Left forelimb (tissue), 1 donor: Measurements from ENCODE around the gene CTIF.
A peak's percentile ranks its signal among the peaks of the same experiment; 100 is the strongest.
"Not testable (repeated sequence)": the region's sequence is repeated elsewhere in the genome, so short reads cannot be mapped to it uniquely, and the experiment has no call there.

Source experiments
- DNase-seq: peaks from one replicate; pipeline ENCODE4 v3.0.0-alpha.2; 2018; ENCODE audit warnings: low spot score

CTIF gene

DNA sequence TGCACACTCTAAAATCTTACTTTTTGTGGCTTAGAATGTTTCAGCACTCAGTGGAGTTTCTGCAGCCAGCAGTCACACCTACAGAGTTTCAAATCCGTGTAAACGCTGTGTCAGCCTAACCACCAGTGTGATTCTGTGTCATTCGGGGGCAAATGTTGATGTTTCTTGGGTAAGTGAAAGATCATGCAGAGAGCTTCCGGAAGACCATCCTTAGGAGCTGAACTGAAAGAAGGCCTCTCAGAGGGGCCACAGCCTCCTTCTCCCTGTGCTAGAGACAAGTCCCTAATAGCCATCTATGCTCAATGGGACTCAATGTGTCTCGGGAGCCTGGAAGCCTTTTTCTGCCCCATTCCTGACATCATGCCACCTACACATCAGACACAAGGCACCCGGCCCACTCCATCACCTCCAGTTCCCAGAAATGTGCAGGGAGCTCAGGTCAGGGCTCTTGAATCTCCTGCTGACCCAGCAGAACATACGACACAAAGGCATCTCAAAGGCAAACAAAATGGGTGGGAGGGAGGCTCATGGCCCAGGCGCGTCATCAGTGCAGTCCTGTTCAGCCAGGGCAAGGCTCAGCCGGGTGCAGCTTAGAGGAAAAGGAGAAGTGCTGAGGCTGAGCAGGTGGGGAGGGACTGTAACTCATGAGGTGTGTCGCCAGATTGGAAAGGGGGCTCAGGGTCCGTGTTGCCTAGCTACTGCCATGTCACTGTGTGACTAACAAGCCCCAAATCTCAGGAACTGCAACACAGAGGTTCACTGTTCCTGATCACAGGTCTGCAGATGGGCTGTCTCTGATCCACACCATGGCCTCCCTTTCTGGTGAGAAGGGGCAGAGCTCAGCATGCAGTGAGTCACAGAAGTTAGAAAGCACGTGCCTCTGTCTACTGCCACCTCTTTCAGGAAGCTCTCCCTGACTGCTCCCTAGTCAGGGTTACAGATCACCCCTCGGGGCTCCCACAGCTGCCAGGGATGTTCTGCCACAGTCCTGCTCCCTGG is 329.9 kb downstream of the CTIF start:
- no peak for DNase-seq

DNA sequence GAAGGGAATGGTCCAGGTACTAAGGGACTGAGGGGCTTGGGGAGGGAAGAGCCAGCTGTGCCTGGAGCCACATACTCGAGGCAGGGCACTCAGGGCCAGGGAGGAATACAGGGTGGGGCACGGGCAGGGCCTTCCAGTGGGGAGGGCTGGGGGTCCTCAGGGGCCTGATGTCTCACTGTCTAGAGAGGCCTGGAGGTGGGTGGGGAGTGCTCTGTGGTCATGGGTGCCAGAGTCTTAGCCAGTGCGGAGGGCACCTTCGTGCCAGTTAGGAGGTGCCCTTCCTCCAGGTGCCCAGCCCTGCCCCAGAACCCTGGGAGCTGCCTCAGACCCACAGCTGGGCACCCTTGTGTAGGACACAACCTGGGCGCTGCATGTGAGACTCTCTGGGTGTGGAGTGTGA is 330.8 kb downstream of the CTIF start:
- DNase-seq, result no peak

DNA sequence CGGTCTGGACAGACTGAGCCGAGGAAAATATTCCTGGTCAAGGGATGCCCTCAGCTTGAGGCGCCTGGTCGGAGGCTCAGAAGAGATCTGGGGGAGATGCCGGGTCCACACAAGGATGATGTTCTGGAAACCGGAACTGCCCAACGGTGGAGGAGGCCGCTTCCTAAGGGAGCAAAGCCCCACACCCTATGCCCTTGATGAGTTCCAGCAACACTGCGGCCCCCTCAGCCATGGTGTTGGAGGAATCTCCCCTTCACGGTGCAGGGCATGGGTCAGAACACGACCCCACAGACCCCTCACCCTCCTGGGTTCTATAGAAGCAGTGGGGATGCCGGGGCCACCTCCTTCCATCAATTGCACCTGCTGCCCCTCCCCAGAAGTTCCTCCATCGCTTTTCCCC is 332.1 kb downstream of the CTIF start:
- DNase-seq, result not testable (repeated sequence)

DNA sequence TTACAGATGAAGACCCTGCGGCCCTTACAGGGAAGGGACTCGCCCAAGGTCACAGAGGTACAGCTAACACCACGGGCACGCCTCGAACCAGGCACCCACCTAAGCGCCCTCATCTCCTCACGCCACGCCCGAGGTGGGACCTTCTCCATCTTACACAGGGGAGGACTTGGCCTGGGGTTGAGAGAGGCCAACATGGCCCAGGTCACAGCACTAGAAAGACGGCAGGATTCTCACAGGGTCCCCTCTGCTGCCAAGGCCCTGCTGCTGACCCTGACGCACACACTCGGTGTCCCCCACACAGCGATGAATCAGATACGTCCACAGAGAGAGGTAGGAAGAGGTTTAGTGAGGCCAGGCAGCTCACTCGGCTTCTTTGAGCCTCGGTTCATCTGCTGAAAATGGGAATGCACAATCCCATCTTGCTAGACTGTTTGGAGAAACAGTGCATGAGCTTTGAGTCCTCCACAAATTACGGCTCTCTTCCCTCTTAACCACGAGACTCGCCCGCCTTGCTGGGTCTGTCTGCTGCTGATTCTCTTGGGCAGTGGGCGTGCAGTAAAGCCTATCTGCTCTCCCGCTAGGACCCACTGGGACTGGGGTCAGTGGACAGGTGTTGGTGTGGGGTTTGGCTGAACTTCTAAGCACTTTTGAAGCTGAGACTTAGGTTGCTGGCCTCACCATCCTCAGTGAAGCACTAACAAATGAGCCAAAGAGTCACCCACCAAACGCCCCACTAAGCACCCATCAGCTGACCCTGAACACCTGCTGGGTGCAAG is 332.7 kb downstream of the CTIF start:
- DNase-seq, result no peak

DNA sequence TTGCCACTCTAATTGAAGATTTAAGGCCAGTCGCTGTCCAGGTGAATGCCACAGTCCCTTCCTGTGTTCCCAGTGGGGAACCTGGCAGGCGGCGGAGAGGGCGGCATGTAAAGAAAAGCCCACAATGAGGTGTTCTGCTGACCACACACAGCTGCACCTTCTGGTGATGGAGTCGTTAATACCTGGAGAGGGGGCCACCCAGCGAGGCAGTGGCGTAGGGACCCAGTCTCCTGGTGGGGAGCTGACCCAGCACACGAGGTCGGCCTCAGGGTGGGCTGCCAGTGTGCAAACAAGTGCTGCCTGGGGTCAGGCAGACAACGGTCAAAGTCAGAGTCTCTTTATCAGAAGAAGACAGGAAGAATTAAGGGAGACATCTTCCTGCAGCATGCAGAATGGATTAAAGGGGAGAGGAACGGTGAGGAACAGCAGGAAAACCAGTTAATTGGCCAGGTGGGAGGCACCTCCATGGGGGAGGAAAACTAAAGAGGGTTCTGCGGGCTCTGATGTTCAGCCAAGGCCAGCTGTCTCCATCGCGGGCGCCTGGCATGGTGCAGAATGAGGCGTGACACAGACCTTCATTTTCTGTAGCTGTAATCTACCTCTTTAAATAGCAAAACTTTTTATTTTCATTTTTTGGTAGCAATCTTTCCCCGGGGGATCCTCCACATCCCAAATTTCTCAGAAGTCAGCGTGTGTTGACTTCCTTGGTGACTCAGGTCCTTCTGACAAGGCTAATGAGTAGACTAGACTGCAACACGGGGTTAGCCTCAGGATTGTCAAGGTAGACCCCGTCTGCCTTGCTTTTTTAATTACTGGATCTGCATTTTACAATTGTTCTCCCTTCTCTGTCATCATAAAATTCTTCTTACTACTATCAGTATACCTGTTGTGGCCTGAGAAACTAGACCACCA is 333.7 kb downstream of the CTIF start:
- no peak for DNase-seq

DNA sequence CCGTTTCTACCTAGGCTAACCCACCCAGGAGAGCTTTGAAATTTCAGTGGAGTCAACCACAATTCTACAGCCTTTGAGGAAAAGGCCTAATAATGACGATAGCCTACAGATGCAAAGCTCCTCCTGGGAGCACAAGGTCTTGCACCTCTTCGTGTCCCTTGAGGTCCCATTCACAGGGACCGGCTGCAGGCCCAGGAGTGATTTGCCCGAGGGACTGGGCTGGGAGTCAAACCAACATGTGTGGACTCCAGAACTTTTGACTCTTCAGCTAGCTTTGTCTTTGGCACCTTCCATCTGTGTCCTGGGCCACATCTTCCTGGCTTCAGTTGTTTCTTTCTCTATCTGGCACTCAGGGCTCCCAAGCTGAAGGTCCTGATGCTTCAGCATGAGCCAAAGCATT is 335.4 kb downstream of the CTIF start:
- no peak for DNase-seq

DNA sequence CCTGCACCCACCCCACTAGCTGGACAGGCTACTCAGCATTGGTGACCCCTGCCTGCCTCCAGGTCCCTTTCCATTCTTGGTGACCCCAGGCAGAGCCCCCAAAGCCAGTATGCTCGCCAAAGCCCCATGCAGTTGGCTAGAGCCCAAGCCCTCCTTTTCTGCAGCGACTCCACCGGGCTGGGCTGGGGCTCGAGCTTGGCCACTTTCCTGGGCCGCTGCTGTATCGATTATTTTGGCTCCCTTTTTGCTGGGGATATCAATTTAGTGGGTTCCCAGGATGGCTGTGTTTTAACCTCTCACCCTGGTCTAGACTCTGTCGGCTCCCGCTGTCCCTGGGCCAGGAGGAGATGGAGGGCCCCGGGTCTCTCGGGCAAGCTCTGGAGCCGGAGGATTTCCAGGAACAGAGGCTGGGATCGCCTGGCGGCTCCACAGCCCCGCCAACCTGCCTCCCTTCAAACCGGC is 335.9 kb downstream of the CTIF start:
- no peak for DNase-seq

DNA sequence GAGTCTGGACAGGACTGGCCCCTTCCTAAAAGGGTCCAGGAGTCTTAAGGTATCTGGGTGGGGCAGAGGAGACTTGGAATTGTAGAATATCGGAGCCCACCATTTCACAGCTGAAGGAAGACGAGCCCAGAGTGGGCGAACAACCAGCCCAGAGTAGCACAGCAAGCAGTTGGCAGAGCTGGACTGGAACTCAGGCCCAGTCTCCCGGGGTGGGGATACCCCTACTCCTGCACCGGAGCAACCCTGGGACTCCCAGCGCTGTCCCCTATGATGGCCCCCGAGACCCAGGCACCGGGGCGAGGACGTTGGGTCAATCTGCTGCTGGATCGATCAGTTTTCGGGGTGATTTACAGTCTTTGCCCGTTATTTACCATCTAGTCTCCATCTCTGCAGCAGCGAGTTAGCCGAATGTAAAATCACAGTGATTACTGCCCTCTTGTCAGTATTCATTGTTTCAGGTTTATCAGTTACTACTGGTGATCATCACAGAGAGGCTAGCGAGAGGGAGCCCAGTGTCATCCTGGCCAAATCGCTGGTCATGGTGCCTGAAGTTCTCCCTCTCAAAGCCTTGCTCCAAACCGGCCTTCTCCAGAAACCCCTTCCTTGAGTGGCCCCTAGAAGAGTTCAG is 336.6 kb downstream of the CTIF start:
- DNase-seq, result no peak

DNA sequence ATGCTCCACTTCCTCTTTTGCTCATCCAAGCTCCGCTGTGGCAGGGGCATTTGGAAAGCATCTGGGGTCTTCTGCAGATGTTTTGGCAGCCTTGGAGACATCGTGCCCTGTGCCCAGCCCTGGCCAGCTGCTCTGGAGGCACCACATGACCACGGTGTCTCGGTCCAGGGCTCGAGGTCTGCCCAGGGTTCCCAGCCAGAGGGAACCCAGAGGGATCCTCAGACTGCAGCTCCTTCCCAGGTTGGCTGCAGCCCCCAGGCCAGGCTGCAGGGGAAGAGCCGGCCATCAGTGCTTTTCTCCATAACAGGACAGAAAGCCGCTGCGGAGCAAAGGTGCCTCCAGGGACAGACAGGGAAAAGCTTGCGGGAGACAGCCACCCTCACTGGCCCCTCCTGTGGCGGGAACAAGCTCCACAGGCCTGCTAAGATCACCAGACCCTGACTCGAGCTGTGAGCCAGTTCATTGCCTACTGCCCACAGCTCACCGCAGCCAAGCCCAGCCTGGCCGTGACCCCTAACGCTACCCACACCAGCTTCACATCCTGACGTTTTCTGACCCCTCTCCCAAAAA is 337.2 kb downstream of the CTIF start:
- DNase-seq, result peak; percentile 61

DNA sequence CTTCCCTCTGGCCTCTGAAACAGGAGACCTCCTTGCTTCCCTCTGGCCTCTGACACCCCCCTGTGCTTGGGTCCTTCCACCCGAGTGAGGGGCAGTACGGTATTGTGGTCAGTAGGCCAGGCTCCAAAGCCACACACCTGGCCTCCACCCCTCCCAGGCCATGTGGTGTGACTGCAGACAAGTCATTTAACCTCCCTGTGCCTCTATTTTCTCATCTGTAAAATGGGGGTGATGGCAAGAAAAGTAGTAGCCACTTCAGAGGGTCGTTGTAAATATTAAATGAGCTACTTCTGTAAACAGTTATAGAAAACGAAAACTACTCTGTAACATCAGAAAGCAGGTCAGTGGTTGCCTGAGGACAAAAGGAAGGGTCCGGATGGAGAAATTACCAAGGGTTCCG is 337.8 kb downstream of the CTIF start:
- no peak for DNase-seq

DNA sequence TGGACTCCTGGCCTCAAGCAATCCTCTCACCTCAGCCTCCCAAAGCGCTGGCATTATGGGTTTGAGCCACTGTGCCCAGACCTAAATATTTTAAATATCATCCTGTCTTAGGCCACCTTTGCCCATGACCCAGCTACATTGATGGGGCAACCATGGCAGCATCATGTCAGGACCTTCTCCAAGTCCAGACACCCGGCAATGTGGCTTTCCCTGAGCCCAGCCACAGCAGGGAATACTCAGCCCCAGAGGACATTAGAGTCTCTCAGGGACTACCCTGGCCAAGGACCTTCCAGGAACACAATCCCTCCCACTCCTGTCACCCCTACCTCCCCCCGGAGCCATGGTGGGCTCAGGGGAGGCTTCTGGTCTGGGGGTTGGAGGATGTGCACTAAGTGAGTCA is 339.1 kb downstream of the CTIF start:
- DNase-seq, result no peak

DNA sequence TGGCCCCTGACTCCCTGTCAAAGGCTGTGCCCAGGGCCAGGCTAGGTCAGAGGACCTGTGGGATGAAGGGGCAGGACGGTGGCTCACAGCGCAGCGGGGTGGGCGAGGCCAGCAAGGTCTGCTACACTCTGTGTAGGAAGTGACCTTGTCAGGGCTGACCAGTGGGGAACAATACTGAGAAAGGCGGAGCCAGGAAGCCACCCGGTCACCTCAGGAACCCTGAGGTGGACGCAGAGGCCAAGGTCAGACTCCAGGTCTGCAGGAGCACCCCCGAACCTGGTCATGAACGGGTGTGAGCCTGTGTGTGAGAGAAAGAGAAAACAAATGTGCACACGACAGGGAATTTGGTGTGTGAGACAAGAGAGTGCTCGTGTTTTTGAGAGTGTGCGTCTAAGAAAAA is 339.6 kb downstream of the CTIF start:
- DNase-seq, result no peak

DNA sequence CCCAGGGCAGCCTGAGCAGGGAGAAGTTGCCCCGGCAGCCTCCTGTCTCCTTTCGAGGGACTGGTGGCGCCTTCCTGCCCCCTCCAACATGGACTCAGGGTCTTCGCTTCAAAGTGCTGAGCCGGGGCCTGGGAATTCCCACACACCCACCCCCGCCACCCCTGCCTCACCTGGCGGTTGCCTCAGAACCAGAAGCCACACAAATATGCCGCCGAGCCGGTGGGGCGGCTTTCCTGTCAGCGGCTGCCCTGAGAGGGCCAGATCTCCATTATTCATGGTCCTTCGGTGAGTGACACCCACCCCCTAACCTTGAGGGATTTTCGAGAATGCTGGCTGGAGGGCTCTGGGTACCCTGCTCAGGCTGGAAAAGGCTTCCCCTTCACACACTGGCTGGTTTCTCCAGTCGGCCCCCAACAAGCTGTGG is 340.2 kb downstream of the CTIF start:
- DNase-seq, result no peak

DNA sequence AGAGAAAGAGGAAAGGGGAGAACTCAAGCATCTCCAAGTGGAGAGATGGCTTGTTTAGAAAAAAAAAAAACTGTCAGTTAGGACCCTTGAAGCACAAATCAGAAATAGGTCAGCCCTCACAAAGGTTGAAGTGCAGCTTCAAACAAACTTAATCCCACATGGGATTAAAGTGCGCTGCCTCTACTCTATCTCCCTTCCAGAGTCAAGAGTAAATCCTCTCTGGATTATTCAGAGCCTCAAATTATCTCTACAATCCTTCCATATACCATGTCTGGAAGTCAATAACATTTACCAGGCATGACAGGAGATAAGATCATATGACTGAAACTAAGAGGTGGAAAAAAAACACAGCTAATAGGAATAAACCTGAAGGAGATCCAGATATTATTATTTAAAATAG is 342.1 kb downstream of the CTIF start:
- no peak for DNase-seq

DNA sequence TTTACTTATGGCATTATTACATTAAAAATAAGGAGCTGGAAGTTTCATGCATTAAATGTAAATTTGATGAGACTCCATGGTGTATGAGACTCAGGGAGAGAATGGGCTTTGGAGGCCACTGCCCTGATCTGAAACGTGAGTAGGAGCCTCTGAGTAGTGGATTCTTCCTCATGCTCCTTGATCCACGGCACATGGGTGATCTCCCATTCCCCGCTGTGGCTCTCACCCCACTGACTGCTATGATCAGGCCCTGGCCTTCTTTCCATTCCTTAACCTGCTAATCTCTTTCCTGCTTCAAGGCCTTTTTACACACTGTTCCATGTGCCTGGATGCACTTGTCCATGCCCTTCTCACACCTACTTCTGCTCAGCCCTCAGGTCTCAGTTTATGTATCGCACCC is 343.5 kb downstream of the CTIF start:
- no peak for DNase-seq

DNA sequence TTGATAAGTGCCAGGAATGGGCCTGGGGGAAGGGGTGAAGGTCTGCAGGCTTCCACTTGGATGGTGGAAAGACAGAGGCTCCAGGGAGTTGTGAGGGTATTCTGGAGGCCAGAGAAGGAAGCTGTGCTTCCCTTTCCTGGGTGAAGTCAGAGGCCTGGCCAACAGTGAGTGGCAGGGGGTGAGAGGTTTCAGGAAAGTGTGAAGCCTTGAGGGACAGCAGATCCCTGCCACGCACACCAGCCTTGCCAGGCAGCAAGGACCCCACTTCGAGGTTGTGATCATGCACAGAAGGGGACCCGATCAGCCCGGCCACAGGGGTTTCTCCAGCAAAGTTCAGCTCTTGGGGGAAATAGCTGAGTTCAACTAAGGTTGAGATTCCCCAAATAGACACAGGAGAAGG is 345.5 kb downstream of the CTIF start:
- peak; percentile 48 for DNase-seq

DNA sequence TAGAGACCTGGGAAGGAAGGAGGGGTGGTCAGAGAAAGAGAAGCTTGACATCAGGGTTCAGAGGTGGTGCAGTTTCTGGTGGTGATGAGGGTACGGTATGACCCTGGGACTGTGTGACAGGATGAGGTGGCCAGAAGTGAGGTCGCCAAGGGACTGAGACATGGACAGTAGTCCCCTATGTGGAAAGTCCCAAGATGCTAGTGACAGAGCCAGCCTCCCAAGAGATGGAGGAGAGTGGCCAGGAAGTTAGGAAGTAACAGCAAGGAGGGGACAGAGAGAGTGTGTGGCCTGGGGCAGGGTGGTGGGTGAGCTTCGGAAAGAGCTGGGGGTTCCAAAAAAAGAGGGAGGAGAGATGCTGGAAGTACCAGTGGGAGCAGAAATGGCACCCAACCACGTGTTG is 345.9 kb downstream of the CTIF start:
- DNase-seq, result peak; percentile 57

DNA sequence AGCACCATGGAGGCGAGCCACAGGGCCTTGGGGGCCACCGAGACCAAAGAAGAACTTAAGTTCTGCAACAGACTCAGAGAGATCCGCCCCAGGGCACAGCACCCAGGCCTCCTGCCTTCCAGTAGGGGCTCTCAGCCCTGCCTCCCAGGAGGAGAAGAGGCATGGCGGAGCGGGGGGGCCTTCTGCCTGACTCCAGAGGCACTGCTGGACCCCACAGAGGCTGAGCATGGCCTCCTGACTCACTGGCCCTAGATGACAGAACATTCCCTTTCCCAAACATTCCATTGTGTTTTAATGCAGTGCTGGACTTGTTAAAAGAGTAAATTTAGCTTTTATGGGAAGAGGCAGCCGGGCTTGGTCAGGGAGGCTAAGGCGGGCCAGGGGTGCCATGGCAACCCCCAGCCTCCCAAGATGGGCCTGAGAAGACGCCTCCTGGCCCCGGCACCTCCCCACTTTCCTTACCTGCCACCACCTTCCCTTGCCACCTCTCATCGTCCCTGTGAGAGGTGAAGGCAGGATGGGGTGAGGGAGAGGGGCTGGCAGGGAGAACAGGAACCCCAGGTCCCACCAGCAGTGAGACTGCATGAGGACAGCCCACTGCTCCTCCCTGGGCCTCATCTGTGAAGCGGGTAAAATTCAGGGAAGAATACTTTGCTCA is 346.6 kb downstream of the CTIF start:
- peak; percentile 55 for DNase-seq

DNA sequence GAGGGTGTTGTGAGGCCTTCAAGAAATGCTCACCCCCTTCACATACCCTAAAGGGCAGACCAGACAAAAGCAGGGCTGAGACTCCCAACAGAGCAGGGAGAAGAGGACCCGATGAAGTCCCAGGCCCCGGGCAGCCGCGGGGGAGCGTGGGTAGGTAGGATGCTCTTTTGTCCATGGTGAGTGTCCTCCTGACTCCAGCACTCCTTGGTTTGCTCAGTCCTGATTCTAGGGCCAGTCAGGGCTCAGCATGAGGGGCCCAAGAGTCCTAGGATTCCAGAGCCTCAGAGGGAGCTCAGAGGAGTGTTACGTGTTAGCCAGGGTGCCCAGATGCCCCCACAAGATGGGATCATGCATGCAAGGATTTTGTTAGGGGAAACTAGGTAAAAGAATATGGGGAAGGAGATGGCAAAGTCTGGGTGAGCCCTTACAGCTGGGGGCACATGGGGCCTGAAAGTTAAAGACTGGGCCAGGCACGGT is 347.1 kb downstream of the CTIF start:
- no peak for DNase-seq

DNA sequence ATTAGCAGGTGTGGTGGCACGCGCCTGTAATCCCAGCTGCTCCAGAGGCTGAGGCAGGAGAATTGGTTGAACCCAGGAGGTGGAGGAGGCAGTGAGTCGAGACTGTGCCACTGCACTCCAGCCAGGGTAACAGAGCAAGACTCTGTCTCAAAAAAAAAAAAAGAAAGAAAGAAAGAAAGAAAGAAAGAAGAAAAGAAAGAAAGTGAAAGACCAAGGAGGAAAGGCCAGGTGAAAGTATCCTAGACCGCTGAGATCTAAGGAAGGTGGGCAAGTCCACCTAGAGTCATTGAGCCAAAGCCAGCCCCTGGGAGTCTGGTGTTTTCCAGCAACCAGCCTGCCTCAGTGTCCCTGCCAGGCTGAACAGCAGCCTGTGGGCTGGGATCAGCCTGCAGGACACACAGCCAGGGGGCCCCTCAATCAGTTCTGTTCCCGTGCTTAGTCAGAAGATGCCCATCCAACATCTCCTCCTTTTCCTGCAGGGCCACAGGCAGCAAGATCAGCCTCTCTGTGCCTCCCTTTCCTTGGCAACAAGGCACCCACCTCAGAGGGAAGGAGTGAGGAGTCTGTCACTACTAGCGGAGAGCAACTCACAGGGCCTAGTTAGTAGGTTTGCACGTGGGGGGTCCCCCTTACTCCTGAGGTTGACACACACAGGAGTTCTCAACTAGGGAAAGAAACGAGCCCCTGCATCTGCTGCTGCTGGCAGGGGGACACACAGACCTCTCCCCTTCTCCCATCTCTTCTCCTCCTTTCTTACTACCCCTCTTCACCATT is 347.9 kb downstream of the CTIF start:
- no peak for DNase-seq
